Esophagus (tissue), 2 donors: ENCODE data around the gene HDAC9. TPM values are rescaled to one million over a fixed set of nuclear protein-coding genes. Genes with fewer than 3 reads are reported as not detected.

ENCODE experiments used
- H3K27ac ChIP-seq, 2 donors: one replicate each; pipeline ENCODE4 v1.5.1; 2013; ENCODE audit warnings: low read depth in 2 of 2, mild to moderate bottlenecking in 2 of 2, inconsistent platforms in 1 of 2, low read length in 1 of 2, moderate library complexity in 1 of 2
- H3K27me3 ChIP-seq, 2 donors: one replicate each; pipeline ENCODE4 v1.6.1; 2013; ENCODE audit warnings: low read length in 2 of 2, control low read depth in 1 of 2, mild to moderate bottlenecking in 1 of 2; ENCODE audit not compliant: insufficient read depth in 2 of 2, control insufficient read depth in 1 of 2
- H3K36me3 ChIP-seq, 2 donors: one replicate each; pipeline ENCODE4 v1.6.1; 2013; ENCODE audit warnings: low read length in 1 of 2; ENCODE audit not compliant: control insufficient read depth in 2 of 2, insufficient read depth in 2 of 2
- H3K4me1 ChIP-seq, 2 donors: one replicate each; pipeline ENCODE4 v1.6.1; 2013; ENCODE audit warnings: low read length in 1 of 2; ENCODE audit not compliant: control insufficient read depth in 2 of 2, insufficient read depth in 2 of 2
- H3K4me3 ChIP-seq, 2 donors: one replicate each; pipeline ENCODE4 v1.5.1; 2013; ENCODE audit warnings: low read length in 2 of 2, mild to moderate bottlenecking in 2 of 2, low read depth in 1 of 2, moderate library complexity in 1 of 2
- H3K9me3 ChIP-seq, 2 donors: one replicate each; pipeline ENCODE4 v1.6.1; 2013; ENCODE audit warnings: mild to moderate bottlenecking in 2 of 2, low read depth in 1 of 2, low read length in 1 of 2, moderate library complexity in 1 of 2; ENCODE audit not compliant: control insufficient read depth in 2 of 2, insufficient read depth in 1 of 2
- WGBS, 2 donors: extraction: QIAGEN DNeasy Blood & Tissue Kit; methylation state at CpG; one replicate each; pipeline ENCODE4 v1.1.7; 2013; 5-methylcytosine and 5-hydroxymethylcytosine counted together
- polyA plus RNA-seq, 2 donors: library from polyadenylated mRNA; stranded (reverse); fragments of 200-250 nt; gene quantifications; one replicate each; pipeline ENCODE4 v1.2.3, GENCODE V29; 2013
- donor health status: healthy with polysubstance abuse.
- donor health status: Bipolar disorder and iron deficiency.

Gene HDAC9
- polyA plus RNA-seq, 2 donors = 0.69 to 1.1 TPM

DNA sequence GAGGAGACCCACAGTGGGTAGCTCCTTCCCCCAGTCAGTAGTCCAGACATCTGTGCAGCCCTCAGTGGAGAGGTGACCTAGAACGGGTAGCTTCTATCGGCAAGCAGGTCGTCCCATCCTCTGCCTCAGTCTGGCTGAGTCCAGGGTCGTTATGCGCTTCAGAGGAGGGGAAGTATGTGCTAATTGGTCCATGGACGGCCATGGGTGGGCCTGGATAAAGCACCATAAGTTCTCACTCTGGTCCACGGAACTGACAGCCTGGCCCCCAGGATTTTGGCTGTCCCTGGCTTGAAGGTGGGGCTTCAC, 78.6 kb downstream of the HDAC9 start:
- Histone ChIP-seq H3K9me3 (peaks cover 0 to 2% of the 10 kb centered on the region in 2 donors), H3K4me1 (peaks cover 0 to 2% of the 10 kb centered on the region in 2 donors), H3K27me3 (no peaks in the 10 kb centered on the region), H3K27ac (no peak overlapping the region), H3K4me3 (no peak overlapping the region), H3K36me3 (no peaks in the 10 kb centered on the region)
- 92 to 95% methylated on average over 7 of the region's 7 CpGs for WGBS, 2 donors

DNA sequence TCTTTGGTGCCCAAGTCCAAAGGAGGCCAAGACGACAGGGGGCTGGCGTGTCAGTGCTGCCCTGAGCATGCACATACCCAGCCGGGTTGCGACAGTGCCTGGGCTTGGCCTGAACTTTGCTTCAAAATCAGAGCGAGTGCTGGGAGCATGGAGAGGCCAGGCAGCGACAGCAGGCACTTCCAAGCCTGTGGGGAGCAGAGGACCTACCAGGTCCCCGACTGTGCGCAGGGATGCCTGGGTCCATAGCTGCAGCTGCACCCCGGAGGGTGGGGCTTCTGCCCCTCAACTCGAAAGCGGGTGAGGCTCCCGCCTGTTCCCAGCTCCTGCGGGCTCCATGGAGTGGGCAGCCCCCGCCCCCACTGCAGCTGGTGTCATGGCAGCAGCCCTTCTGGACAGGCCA, 79.1 kb downstream of the HDAC9 start:
- WGBS, 2 donors = 94 to 97% methylated on average over 14 of the region's 14 CpGs
- no peak overlapping the region for H3K4me3 ChIP-seq
- peaks cover 0 to 2% of the 10 kb centered on the region in 2 donors for H3K4me1 ChIP-seq

GRCh38 chr7:18575622-18576572, 80.3 kb downstream of the HDAC9 start:
- Histone ChIP-seq H3K4me1 (peaks cover 0 to 2% of the 10 kb centered on the region in 2 donors), H3K36me3 (no peaks in the 10 kb centered on the region), H3K9me3 (peaks cover 0 to 2% of the 10 kb centered on the region in 2 donors), H3K27ac (no peak overlapping the region), H3K4me3 (no peak overlapping the region), H3K27me3 (no peaks in the 10 kb centered on the region)
- WGBS, 2 donors = 84 to 87% methylated on average over 6 of the region's 6 CpGs

More for the DNA sequence above, 79.1 kb downstream of the HDAC9 start:
- no peak overlapping the region for H3K27ac ChIP-seq
- H3K27me3 ChIP-seq = no peaks in the 10 kb centered on the region
- H3K9me3 ChIP-seq = peaks cover 0 to 2% of the 10 kb centered on the region in 2 donors
- no peaks in the 10 kb centered on the region for H3K36me3 ChIP-seq

DNA sequence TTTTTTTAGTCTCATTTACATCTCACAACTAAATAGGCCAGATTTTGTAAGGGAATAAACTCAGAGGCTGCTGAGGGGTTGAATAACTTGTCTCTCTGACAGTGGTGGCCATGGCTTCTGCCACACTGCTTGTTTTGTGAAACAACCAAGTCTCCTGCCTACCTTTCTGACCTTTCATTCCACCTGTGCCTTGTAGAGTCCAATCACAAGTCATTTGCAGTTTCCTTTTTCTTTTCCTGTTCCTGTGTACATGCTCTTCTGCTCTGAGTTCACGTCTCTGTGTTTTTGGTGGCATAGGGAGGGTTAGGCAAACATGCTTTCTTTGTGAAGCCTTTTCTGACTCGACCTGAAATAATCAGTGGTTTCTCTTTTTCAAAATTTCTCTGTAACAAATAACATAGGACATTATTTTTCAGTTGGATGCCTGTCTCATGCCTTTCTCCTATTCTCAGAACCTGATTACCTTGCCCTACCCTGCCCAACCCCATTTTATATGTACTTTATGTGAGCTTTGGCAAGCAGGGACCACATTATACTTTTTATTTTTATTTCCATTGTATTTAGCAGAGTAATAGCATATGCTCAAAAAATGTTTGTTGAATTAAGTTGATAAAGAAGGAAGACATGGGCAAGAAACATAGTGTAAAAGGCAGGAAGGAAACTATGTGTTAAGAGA, 81.7 kb downstream of the HDAC9 start:
- H3K4me3 ChIP-seq = no peak overlapping the region
- 49 to 51% methylated on average over 2 of the region's 2 CpGs for WGBS, 2 donors

DNA sequence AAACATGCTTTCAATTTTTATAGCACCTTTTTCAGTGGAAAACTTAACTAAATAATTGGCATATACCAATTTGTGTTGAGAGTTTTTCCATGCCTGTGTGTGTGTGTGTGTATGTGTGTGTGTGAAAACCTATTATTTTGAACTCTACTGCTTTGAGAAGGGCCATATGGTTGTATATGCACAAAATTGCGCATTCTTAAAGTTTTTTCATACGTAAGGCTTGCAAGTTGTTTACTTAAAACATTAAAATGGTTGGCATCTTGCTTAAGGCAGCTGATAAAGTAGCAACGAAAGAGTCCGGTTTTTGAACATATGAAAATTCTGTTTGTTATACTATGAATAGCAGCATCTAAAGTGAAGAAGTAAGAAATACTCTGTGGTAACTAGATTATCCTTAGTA, 84.1 kb downstream of the HDAC9 start:
- Histone ChIP-seq H3K9me3 (no peaks in the 10 kb centered on the region), H3K27me3 (no peaks in the 10 kb centered on the region), H3K4me3 (no peak overlapping the region), H3K4me1 (peaks cover 0 to 2% of the 10 kb centered on the region in 2 donors), H3K27ac (no peak overlapping the region), H3K36me3 (no peaks in the 10 kb centered on the region)
- 78 to 81% methylated on average over 4 of the region's 4 CpGs for WGBS, 2 donors

More for the DNA sequence above, 81.7 kb downstream of the HDAC9 start:
- Histone ChIP-seq H3K27me3 (no peaks in the 10 kb centered on the region), H3K27ac (no peak overlapping the region), H3K9me3 (peaks cover 0 to 2% of the 10 kb centered on the region in 2 donors), H3K4me1 (peaks cover 0 to 2% of the 10 kb centered on the region in 2 donors), H3K36me3 (no peaks in the 10 kb centered on the region)

- Histone ChIP-seq H3K27ac (no peak overlapping the region), H3K27me3 (no peaks in the 10 kb centered on the region), H3K4me3 (no peak overlapping the region), H3K9me3 (no peaks in the 10 kb centered on the region), H3K36me3 (no peaks in the 10 kb centered on the region), H3K4me1 (no peaks in the 10 kb centered on the region)
- 40 to 62% methylated on average over 1 of the region's 1 CpG for WGBS, 2 donors
Measured at GRCh38 chr7:18580950-18581349, 85.4 kb downstream of the HDAC9 start.

DNA sequence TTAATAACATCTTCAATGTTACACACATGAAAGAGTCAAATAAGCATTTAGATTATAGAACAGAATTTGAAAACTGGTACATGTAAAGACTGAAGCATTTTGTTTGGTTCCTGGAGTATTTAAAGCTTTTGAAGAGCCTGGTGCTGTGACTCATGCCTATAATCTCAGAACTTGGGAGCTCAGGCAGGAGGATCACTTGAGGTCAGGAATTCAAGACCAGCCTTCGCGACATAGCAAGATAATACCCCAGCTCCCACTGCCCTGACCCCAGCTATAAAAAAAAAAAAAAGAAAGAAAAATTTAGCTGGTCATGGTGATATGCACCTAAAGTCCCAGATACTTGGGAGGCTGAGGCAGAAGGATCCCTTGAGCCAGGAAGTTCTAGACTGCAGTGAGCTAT, 87.8 kb downstream of the HDAC9 start:
- H3K4me1 ChIP-seq = no peaks in the 10 kb centered on the region
- no peaks in the 10 kb centered on the region for H3K9me3 ChIP-seq
- WGBS, 2 donors = 68 to 89% methylated on average over 2 of the region's 2 CpGs
- no peak overlapping the region for H3K27ac ChIP-seq
- H3K4me3 ChIP-seq = no peak overlapping the region
- H3K36me3 ChIP-seq = no peaks in the 10 kb centered on the region
- H3K27me3 ChIP-seq = no peaks in the 10 kb centered on the region

- H3K4me1 ChIP-seq = no peaks in the 10 kb centered on the region
- no peak overlapping the region for H3K27ac ChIP-seq
- H3K27me3 ChIP-seq = no peaks in the 10 kb centered on the region
- no peak overlapping the region for H3K4me3 ChIP-seq
- no peaks in the 10 kb centered on the region for H3K9me3 ChIP-seq
- no peaks in the 10 kb centered on the region for H3K36me3 ChIP-seq
- WGBS, 2 donors = 65 to 71% methylated on average over 7 of the region's 7 CpGs
Measured at GRCh38 chr7:18590241-18590640, 94.7 kb downstream of the HDAC9 start.

GRCh38 chr7:18590744-18591340, 95.3 kb downstream of the HDAC9 start:
- H3K27ac ChIP-seq = no peak overlapping the region
- H3K36me3 ChIP-seq = no peaks in the 10 kb centered on the region
- H3K9me3 ChIP-seq = no peaks in the 10 kb centered on the region
- WGBS, 2 donors = 14 to 19% methylated on average over 1 of the region's 1 CpG
- H3K4me1 ChIP-seq = no peaks in the 10 kb centered on the region
- no peak overlapping the region for H3K4me3 ChIP-seq
- H3K27me3 ChIP-seq = no peaks in the 10 kb centered on the region
